ENCODE measurements around the gene PRKAB1.

The PRKAB1 gene

DNA sequence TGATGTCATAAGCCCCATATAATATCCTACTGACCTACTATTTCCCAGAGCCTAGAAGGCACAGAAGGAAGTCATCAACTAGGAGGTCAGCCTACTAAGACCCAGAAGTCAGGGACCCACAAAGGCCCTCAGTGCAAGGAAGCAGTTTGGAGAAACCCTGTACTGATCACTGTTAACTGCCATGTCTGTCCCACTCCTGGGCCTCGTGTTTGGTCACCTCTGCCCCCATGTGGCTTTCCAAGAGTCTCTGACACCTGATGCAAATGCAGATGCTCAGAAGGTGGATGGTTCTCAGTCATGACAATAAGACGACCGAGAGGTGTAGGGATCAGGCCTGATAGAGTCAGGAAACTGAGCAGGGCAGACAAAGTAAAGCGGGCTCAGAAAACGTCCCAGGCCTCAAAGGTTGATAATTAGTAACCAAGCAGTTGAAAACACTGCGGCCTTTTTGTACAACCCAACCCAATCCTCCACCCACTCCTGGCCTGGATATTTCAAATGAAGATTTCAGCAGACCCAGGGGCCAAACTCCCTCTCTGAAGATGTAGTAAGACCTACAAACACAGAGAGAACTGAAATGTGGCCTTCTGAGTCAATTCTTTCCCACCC, 23.4 kb downstream of the PRKAB1 start:
- Histone ChIP-seq H3K9ac (no peak overlapping the region), H3K4me1 (peaks cover 8% of the 10 kb centered on the region; the same call in 1 of the 2 replicates), H3K27ac (no peak overlapping the region), H4K20me1 (no peaks in the 10 kb centered on the region), H3K36me3 (peaks cover 90% of the 10 kb centered on the region), H3K27me3 (no peaks in the 10 kb centered on the region), H3K4me3 (no peak overlapping the region), H3K9me3 (no peaks in the 10 kb centered on the region), H3K4me2 (no peak overlapping the region)
- no peak for TF ChIP-seq Cebpa-rat (IDR thresholded peaks at IDR 0.05)

DNA sequence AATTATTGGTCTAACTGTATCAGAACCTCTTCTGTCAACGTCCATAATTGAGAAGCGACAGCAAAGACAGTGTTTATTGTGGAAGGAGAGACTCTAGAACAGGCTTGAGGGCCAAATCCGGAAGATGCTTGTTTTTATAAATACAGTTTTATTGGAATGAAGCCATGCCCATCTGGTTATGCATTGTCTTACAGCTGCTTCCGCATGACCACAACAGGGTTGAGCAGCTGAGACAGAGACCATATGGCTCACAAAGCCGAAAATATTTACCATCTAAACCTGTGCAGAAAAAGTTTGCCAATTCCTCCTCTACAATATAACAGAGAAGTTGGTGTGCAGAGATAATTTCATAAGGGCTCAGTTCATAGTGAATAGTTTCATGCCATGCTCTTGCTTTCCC, 24.5 kb downstream of the PRKAB1 start:
- Histone ChIP-seq H3K9me3 (no peaks in the 10 kb centered on the region), H4K20me1 (no peaks in the 10 kb centered on the region), H3K4me1 (peaks cover 7% of the 10 kb centered on the region; the same call in 1 of the 2 replicates), H3K36me3 (peaks cover 90% of the 10 kb centered on the region), H3K27me3 (no peaks in the 10 kb centered on the region), H3K9ac (no peak overlapping the region), H3K4me2 (no peak overlapping the region), H3K27ac (no peak overlapping the region), H3K4me3 (no peak overlapping the region)
- no peak for TF ChIP-seq Cebpa-rat (IDR thresholded peaks at IDR 0.05)

DNA sequence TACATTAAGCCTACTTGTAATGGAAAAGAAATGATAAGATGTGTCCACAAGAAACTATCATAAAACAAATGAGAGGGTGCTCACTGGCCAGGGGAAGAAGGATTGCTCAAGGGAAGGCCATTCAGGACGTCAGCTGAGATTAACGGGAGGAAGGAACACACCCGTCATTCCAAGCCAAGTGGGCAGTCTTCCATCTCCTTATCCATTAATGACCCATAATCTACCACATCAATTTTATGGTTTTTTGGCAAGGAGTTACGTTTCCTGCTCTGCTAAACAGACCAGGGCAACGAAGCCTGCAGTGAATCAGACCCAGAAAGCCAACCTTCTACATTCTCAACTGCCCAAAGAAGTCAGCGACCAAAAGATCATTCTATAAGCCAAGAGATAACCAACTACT, 25.1 kb downstream of the PRKAB1 start:
- peaks cover 90% of the 10 kb centered on the region for H3K36me3 ChIP-seq
- H3K4me1 ChIP-seq = peaks cover under 1% of the 10 kb centered on the region; the same call in 1 of the 2 replicates
- no peak for TF ChIP-seq Cebpa-rat (IDR thresholded peaks at IDR 0.05)
- H3K27ac ChIP-seq = no peak overlapping the region
- H3K4me3 ChIP-seq = no peak overlapping the region
- no peaks in the 10 kb centered on the region for H4K20me1 ChIP-seq
- H3K27me3 ChIP-seq = no peaks in the 10 kb centered on the region
- H3K4me2 ChIP-seq = no peak overlapping the region
- no peaks in the 10 kb centered on the region for H3K9me3 ChIP-seq
- H3K9ac ChIP-seq = no peak overlapping the region

DNA sequence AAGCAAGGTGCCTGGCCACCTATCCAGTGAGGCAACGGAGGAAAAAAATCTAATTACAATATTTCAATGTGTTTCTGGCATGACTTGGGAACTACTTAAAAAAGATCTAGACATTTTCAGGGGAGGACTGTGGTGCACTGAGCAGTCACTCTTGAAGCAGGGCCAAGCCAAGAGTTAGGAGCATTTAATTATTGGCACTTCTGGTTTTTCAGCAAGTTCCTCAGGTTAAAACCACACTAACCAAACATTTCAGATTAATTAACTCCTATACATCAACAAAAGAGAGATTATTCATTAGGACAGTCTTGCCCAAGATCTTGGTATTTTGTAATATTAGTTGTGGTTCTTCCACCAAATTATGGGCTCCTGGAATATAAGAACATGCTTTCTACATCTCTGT, 25.6 kb downstream of the PRKAB1 start:
- Histone ChIP-seq H3K27me3 (no peaks in the 10 kb centered on the region), H4K20me1 (no peaks in the 10 kb centered on the region), H3K36me3 (peaks cover 90% of the 10 kb centered on the region), H3K4me3 (no peak overlapping the region), H3K9ac (no peak overlapping the region), H3K4me1 (no peaks in the 10 kb centered on the region), H3K27ac (no peak overlapping the region), H3K4me2 (no peak overlapping the region), H3K9me3 (no peaks in the 10 kb centered on the region)
- TF ChIP-seq Cebpa-rat (IDR thresholded peaks at IDR 0.05) = no peak

DNA sequence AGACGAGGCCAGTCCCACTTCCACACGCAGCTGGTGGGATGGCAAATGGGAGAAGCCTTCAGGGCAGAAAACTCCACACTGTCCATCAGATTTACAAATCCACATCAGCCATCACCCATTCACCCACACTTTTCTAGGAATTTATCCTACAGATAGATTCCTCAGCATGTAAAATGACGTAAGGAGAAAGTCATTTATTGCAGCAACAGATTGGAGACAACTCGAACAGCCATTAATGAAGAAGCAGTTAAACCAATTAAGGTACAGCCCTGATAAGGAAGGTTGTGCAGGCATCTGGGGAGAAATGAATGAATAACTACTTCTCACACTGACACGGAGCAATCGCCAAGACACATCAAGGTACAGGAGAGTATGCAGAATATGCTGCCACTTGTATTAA, 26.2 kb downstream of the PRKAB1 start:
- no peak for TF ChIP-seq Cebpa-rat (IDR thresholded peaks at IDR 0.05)
- H3K27me3 ChIP-seq = no peaks in the 10 kb centered on the region

DNA sequence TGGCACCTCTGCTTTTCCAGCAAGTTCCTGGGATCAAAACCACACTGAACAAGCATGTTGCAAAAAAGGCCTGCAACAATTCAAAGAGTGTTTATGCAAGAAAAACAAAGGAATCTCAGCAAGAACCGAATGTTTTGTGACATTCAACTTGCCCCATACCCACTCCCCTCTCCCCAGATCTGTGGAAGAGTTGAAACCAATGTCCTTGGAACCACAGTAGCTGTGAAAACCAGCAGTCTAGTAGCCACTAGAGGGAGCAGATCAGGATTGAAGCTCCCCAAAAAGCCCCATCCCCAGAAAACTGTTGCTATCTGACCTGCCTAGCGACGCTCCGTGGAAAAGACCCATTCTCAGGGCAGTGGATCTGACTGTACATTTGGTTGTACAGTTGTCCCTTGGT, 27.1 kb downstream of the PRKAB1 start:
- H3K9ac ChIP-seq = no peak overlapping the region
- H3K4me2 ChIP-seq = no peak overlapping the region
- no peaks in the 10 kb centered on the region for H4K20me1 ChIP-seq
- H3K4me3 ChIP-seq = no peak overlapping the region
- no peaks in the 10 kb centered on the region for H3K4me1 ChIP-seq
- H3K27ac ChIP-seq = no peak overlapping the region
- TF ChIP-seq Cebpa-rat (IDR thresholded peaks at IDR 0.05) = no peak
- H3K36me3 ChIP-seq = peaks cover 91% of the 10 kb centered on the region
- no peaks in the 10 kb centered on the region for H3K27me3 ChIP-seq
- no peaks in the 10 kb centered on the region for H3K9me3 ChIP-seq

More for the DNA sequence above, 26.2 kb downstream of the PRKAB1 start:
- Histone ChIP-seq H3K9me3 (no peaks in the 10 kb centered on the region), H3K36me3 (peaks cover 90% of the 10 kb centered on the region), H3K27ac (no peak overlapping the region), H3K9ac (no peak overlapping the region), H3K4me1 (no peaks in the 10 kb centered on the region), H3K4me3 (no peak overlapping the region), H3K4me2 (no peak overlapping the region), H4K20me1 (no peaks in the 10 kb centered on the region)

DNA sequence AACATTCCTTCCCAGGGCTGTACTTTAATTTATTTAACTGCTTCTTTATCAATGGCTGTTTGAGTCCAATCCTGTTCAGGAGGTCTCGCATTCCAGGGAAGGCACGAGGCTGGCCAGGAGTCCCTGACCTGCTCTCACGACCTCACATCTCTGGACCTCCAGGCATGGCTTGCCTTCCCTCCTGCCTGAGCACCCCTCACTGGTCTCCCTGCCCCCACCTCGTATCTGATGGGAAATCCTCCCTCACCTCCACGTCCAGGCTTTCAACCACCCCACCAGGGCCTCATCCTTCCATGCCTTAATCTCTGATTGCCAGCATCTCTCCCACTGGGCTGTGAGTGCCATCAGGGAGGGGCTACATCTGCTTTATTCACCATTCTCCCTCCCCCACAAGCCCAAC, 29.0 kb downstream of the PRKAB1 start:
- Histone ChIP-seq H3K9ac (no peak overlapping the region), H3K4me3 (no peak overlapping the region), H3K36me3 (peaks cover 91% of the 10 kb centered on the region), H3K4me2 (no peak overlapping the region), H3K9me3 (no peaks in the 10 kb centered on the region), H4K20me1 (no peaks in the 10 kb centered on the region), H3K4me1 (no peaks in the 10 kb centered on the region), H3K27ac (no peak overlapping the region), H3K27me3 (no peaks in the 10 kb centered on the region)
- TF ChIP-seq Cebpa-rat (IDR thresholded peaks at IDR 0.05) = no peak

DNA sequence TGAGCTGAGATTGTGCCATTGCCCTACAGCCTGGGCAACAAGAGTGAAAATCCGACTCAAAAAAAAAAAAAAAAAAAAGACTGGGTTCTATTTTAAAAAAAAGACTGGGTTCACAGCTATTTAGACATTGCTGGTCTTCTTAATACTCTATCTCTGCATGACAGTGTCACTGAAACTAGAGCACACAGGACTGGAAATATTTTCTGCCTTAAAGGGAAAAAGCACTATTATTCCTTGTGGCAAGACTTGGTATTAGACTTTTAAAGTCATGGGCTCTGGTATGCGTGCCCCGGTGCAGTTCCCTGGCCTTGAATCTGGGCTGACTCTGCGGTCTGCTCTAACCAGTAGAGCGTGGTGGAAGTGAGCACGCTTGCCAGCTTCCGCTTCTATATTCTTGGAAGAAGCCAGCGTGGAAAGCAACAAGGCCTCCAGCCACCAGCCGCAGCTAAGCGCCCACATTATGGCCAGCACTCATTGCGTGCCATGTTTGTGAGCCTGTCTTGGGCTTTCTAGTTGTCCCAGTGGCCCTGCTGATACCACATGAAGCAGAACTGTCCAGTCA, 31.3 kb downstream of the PRKAB1 start:
- H3K9ac ChIP-seq = no peak overlapping the region
- H3K9me3 ChIP-seq = no peaks in the 10 kb centered on the region
- peaks cover 92% of the 10 kb centered on the region for H3K36me3 ChIP-seq
- H3K4me2 ChIP-seq = no peak overlapping the region
- no peaks in the 10 kb centered on the region for H3K27me3 ChIP-seq
- H3K4me1 ChIP-seq = peaks cover 13% of the 10 kb centered on the region
- no peaks in the 10 kb centered on the region for H4K20me1 ChIP-seq
- H3K4me3 ChIP-seq = no peak overlapping the region
- no peak overlapping the region for H3K27ac ChIP-seq
- no peak for TF ChIP-seq Cebpa-rat (IDR thresholded peaks at IDR 0.05)

DNA sequence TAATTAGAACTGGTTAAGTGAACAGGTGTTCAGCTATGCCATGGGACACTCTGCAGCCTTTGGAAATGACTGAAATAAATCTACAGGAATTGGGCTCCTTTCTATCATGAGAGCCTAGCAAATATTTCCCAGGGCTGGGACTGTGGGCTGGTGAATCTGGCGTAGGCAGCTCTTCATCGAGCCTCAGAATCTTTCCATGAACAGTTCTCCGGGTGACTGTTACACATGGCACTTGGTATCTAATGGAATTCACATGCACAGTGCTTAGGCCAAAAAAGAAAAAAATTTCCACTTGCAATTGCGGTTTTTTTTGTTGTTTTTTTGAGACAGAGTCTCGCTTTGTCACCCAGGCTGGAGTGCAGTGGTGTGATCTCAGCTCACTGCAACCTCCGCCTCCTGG, 32.1 kb downstream of the PRKAB1 start:
- TF ChIP-seq Cebpa-rat (IDR thresholded peaks at IDR 0.05) = no peak
- Histone ChIP-seq H3K27me3 (no peaks in the 10 kb centered on the region), H3K9ac (no peak overlapping the region), H3K36me3 (peaks cover 92% of the 10 kb centered on the region), H4K20me1 (no peaks in the 10 kb centered on the region), H3K4me2 (no peak overlapping the region), H3K9me3 (no peaks in the 10 kb centered on the region), H3K4me3 (no peak overlapping the region), H3K27ac (no peak overlapping the region), H3K4me1 (peaks cover 21% of the 10 kb centered on the region)

DNA sequence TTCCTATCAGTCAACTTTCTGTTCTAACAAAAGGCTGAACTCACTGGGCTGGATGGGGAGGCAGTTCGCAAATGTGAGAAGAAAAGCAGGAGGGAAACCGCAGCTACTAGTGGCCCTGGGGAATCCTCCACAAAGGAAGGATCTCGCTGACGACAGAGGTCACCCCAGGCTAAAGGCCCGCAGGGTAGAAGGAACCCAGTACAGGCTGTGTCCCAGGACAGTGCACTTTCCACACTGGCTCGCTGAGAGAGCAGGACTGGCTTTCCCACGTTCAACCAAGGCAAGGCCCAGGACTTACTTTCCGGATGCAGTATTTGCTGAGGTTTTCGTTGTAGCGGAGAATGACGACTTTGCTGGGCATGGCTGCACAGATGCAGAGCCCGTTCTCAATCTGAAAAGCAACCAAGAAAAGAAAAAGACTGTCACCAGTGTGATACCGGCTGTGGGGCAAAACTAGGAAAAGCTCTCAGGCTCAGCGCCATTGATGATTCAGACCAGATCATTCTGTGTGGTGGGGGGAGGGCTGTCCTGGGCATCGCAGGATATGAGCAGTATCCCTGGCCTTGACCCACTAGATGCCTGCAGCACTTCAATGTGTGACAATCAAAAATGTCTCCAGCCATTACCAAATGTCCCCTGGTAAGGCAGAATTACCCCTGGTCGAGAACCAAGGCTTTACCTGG, 36.3 kb downstream of the PRKAB1 start:
- Histone ChIP-seq H3K36me3 (peaks cover 91% of the 10 kb centered on the region), H3K4me2 (peak overlapping the region; percentile 44), H3K9me3 (no peaks in the 10 kb centered on the region), H3K4me1 (peaks cover 21% of the 10 kb centered on the region), H4K20me1 (no peaks in the 10 kb centered on the region), H3K9ac (peak overlapping the region; percentile 48; the same call in 1 of the 2 replicates), H3K4me3 (no peak overlapping the region), H3K27ac (peak overlapping the region; percentile 70), H3K27me3 (no peaks in the 10 kb centered on the region)
- no peak for TF ChIP-seq Cebpa-rat (IDR thresholded peaks at IDR 0.05)

Measured in BLaER1 (cell line).